22Rv1 (cell line): Measurements from ENCODE around the gene EEPD1.

Source experiments
- CTCF ChIP-seq: fragments of 450-650 bp; IDR thresholded peaks from 2 replicates; pipeline ENCODE4 v1.5.1; 2017; ENCODE audit warnings: mild to moderate bottlenecking
- ZFX ChIP-seq: fragments of 450-650 bp; IDR thresholded peaks from 2 replicates; pipeline ENCODE4 v1.6.1; 2017; ENCODE audit warnings: antibody characterized with exemption, borderline replicate concordance

DNA sequence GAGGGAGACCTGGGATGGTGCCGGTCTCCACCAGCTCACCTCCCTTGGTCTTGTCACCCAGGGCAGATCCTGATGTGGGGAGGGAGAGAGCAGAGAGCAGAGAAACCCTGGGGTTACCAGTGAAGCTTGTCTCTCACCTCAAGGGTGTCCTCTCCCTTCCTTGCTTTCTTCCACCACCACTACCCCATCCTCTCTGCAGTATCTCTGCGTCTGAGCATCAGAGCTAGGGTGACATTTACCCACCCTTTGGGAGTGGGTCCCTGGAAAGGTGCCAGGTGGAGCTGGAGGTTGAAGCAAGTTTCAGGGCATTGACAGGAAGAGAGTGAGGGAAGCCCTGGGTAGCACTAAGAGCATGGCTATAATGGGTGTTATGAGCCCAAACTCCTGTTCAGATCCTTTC is 161.4 kb downstream of the EEPD1 start:
- TF ChIP-seq CTCF, result no peak
- no peak for TF ChIP-seq ZFX
